HepG2 (cell line): ENCODE results near the gene SLC25A11. TPM values are rescaled to one million over a fixed set of nuclear protein-coding genes. Genes with fewer than 3 reads are reported as not detected.

Experiments
- ATAC-seq: fragments of 200-7000 bp; cut with Tn5 transposase; 3 replicates; pipeline ENCODE4 v1.9.1; 2020; ENCODE audit warnings: mild to moderate bottlenecking, moderate library complexity
- BruUV-seq: library from RNA; stranded (reverse); fragments of 400-500 nt; replicated peaks from 2 replicates; lab custom pipeline; 2021; lab: Mats Ljungman, UMichigan
- CTCF ChIA-PET: fragments of 300-600 bp; formaldehyde crosslinking; extraction: SDS; loops from one replicate; lab custom pipeline; 2021; ENCODE audit warnings: low total read pairs, inconsistent platforms, low intra/inter-chr PET ratio; lab: Yijun Ruan, JAX
- POLR2A ChIA-PET: fragments of 350-600 bp; sonication (Branson Sonifier 250); formaldehyde crosslinking; loops from one replicate; lab custom pipeline; 2020; ENCODE audit warnings: antibody characterized with exemption, inconsistent platforms; lab: Yijun Ruan, JAX
- DNase-seq: peaks from one replicate; pipeline ENCODE4 v3.0.0-alpha.2; 2015; ENCODE audit warnings: low spot score
- FAIRE-seq: peaks from 3 replicates; lab custom pipeline; 2011; peaks lifted over from hg19 to GRCh38; lab: Jason Lieb, UNC
- H2AFZ ChIP-seq: one replicate; pipeline ENCODE4 v1.6.1; 2011; ENCODE audit warnings: low read length, inconsistent platforms
- H3K27ac ChIP-seq: fragments of 300-600 bp; 3 replicates; pipeline ENCODE4 v1.8.0; 2011; ENCODE audit warnings: mixed run types, mild to moderate bottlenecking, mixed read lengths, low read length, inconsistent platforms; ENCODE audit not compliant: insufficient read depth; ENCODE audit errors: extremely low read length
- H3K27me3 ChIP-seq, 2 experiments: fragments of 200-600 bp in 1 of 2; 2 replicates in 1 of 2; 3 replicates in 1 of 2; pipeline versions ENCODE4 v1.6.0 to v1.8.0; 2011; ENCODE audit warnings: low read length in 2 of 2, mild to moderate bottlenecking in 2 of 2, moderate library complexity in 2 of 2, inconsistent platforms in 1 of 2; ENCODE audit not compliant: insufficient read depth in 2 of 2, control insufficient read depth in 1 of 2
- H3K36me3 ChIP-seq, 2 experiments: fragments of 200-600 bp in 1 of 2; replicated peaks in 1 of 2; 2 replicates in 1 of 2; 3 replicates in 1 of 2; pipeline versions ENCODE4 v1.5.1 to v1.8.0; 2011; ENCODE audit warnings: low read length in 2 of 2, inconsistent platforms in 1 of 2; ENCODE audit not compliant: insufficient read depth in 2 of 2, control insufficient read depth in 1 of 2
- H3K4me1 ChIP-seq: 2 replicates; pipeline ENCODE4 v1.5.1; 2012; ENCODE audit warnings: low read length, inconsistent platforms; ENCODE audit not compliant: insufficient read depth
- H3K4me2 ChIP-seq: 2 replicates; pipeline ENCODE4 v1.6.0; 2011; ENCODE audit warnings: low read depth, low read length, inconsistent platforms
- H3K4me3 ChIP-seq, 3 experiments: fragments of 200-600 bp in 1 of 3; sonication (generic), shearing (Covaris generic) in 1 of 3; replicated peaks in 1 of 3; 2 replicates each; pipeline ENCODE4 v1.5.1; 2011 to 2016; ENCODE audit warnings: low read length in 3 of 3, inconsistent platforms in 2 of 3, low read depth in 2 of 3, mild to moderate bottlenecking in 2 of 3, control low read depth in 1 of 3, mixed read lengths in 1 of 3; ENCODE audit not compliant: insufficient read depth in 1 of 3
- H3K79me2 ChIP-seq: one replicate; pipeline ENCODE4 v1.6.1; 2011; ENCODE audit warnings: low read length, inconsistent platforms; ENCODE audit not compliant: insufficient read depth
- H3K9ac ChIP-seq: 2 replicates; pipeline ENCODE4 v1.6.0; 2011; ENCODE audit warnings: mild to moderate bottlenecking, low read depth, low read length, inconsistent platforms; ENCODE audit not compliant: insufficient read depth
- H3K9me3 ChIP-seq: 2 replicates; pipeline ENCODE4 v1.5.1; 2012; ENCODE audit warnings: mild to moderate bottlenecking, low read length
- H4K20me1 ChIP-seq: 2 replicates; pipeline ENCODE4 v1.6.0; 2011; ENCODE audit warnings: inconsistent platforms, mild to moderate bottlenecking, low read length, moderate library complexity; ENCODE audit not compliant: insufficient read depth
- GMEB2 ChIP-seq: IDR thresholded peaks from 2 replicates; pipeline ENCODE4 v1.6.1; 2016; ENCODE audit warnings: missing biosample characterization, missing genetic modification reagents, low read depth
- MEIS2 ChIP-seq: sonication (generic); formaldehyde crosslinking; IDR thresholded peaks from 2 replicates; pipeline ENCODE4 v1.9.0; 2021; ENCODE audit warnings: mild to moderate bottlenecking, missing genetic modification reagents
- TRIM24 ChIP-seq: sonication (generic); formaldehyde crosslinking; IDR thresholded peaks from 2 replicates; pipeline ENCODE4 v1.8.0; 2022; ENCODE audit warnings: mild to moderate bottlenecking, missing genetic modification reagents
- UBTF ChIP-seq: sonication (generic); formaldehyde crosslinking; IDR thresholded peaks from 2 replicates; pipeline ENCODE4 v1.4.0; 2020; ENCODE audit warnings: mild to moderate bottlenecking, missing genetic modification reagents
- ZNF318 ChIP-seq: sonication (generic); formaldehyde crosslinking; IDR thresholded peaks from 2 replicates; pipeline ENCODE4 v1.4.0; 2020; ENCODE audit warnings: mild to moderate bottlenecking, missing genetic modification reagents
- ZNF337 ChIP-seq: sonication (generic); formaldehyde crosslinking; IDR thresholded peaks from 2 replicates; pipeline ENCODE4 v1.5.1; 2020; ENCODE audit warnings: missing genetic modification reagents, low read depth, mild to moderate bottlenecking, borderline replicate concordance
- ZXDC ChIP-seq: sonication (generic); formaldehyde crosslinking; IDR thresholded peaks from 2 replicates; pipeline ENCODE4 v1.5.0; 2020; ENCODE audit warnings: mild to moderate bottlenecking, missing genetic modification reagents
- WGBS: methylation state at CpG from one replicate; pipeline ENCODE4 v1.1.6; 2017; ENCODE audit warnings: low lambda C conversion rate; 5-methylcytosine and 5-hydroxymethylcytosine counted together
- in situ Hi-C: cut with HindIII; loops from 2 replicates; pipeline ENCODE4 v1.10.0; 2017; ENCODE audit warnings: low pct_unique_long_range_greater_than_20kb; ENCODE audit not compliant: extremely low pct_ligation_motif_present
- intact Hi-C: fragments of 100-400 bp; cut with micrococcal nuclease; formaldehyde crosslinking; loops from one replicate; pipeline ENCODE4 v1.10.0; 2022; ENCODE audit not compliant: unreplicated experiment
- polyA plus RNA-seq, 8 experiments: library from polyadenylated mRNA; depleted of rRNA in 3 of 8; stranded (reverse) in 7 of 8; unstranded in 1 of 8; fragments of >200 nt; fragmentation: Illumina TruSeq in 4 of 8; extraction: Trizol in 4 of 8; gene quantifications; 2 replicates each; pipeline versions ENCODE4 v1.2.1 to v1.2.3, GENCODE V29; 2011 to 2016; ENCODE audit warnings: low read depth in 4 of 8, missing spikeins in 1 of 8, mixed read lengths in 1 of 8; ENCODE audit not compliant: insufficient read depth in 1 of 8
- total RNA-seq, 5 experiments: library from RNA; depleted of rRNA; stranded (reverse); fragments of >200 nt; fragmentation: Illumina TruSeq; extraction: Trizol; gene quantifications; 2 replicates each; pipeline ENCODE4 v1.2.3, GENCODE V29; 2016; ENCODE audit warnings: low read depth in 1 of 5

SLC25A11 gene
- total and polyA plus RNA-seq, 2 of the 13 experiments (the other 11 are each of a cell fraction or from before 2014, with no cell fraction given), result 35.4 to 47.2 TPM

- Histone ChIP-seq H4K20me1 (no peaks in the 10 kb centered on the region), H3K27me3 (no peaks in the 10 kb centered on the region), H3K4me2 (peak overlapping the region; percentile 69), H3K9ac (no peak overlapping the region), H3K9me3 (no peaks in the 10 kb centered on the region), H3K79me2 (peaks cover 8% of the 10 kb centered on the region), H3K27ac (no peak overlapping the region), H2AFZ (no peak overlapping the region), H3K4me1 (peaks cover 19% of the 10 kb centered on the region), H3K4me3 (no peak overlapping the region), H3K36me3 (peaks cover 0 to 13% of the 10 kb centered on the region in 2 experiments; a peak in 3 of 5 replicates)
- BruUV-seq, result no TSS peak
- ChIA-PET CTCF (interaction anchor here (2.0 kb wide), 1 partner anchor 24 kb away, joined by 10 read pairs; no protein-coding TSS in a partner anchor), POLR2A (interaction anchor here (0.8 to 1.5 kb wide), 5 partner anchors 14 to 34 kb away, joined by 3 to 11 read pairs (median 4); partner anchors contain the start of genes ENO3, PFN1 and SPAG7)
- intact Hi-C loops, result loop anchor here (1.0 kb wide), 1 partner anchor 24 kb away; no protein-coding TSS in a partner anchor
- DNase-seq (no peak), FAIRE-seq (no peak), ATAC-seq (no peak)
- in situ Hi-C loops, result no loop called here
- 82% methylated on average over 12 of the region's 16 CpGs for WGBS
- TF ChIP-seq ZXDC (CRISPR knock-in tag) (no peak), TRIM24 (CRISPR knock-in tag) (no peak), ZNF318 (CRISPR knock-in tag) (no peak), UBTF (CRISPR knock-in tag) (no peak), GMEB2 (CRISPR knock-in tag) (no peak), ZNF337 (no peak), MEIS2 (no peak)
These were observed 6.2 kb downstream of the SLC25A11 start for GRCh38 chr17:4933646-4934045.
